Measurements from ENCODE around the gene IRF7. TPM values are rescaled to one million over a fixed set of nuclear protein-coding genes. Genes with fewer than 3 reads are reported as not detected.

The IRF7 gene
- polyA plus RNA-seq, 1 donor = 14.9 TPM

GRCh38 chr11:608791-609251, 6.9 kb downstream of the IRF7 start:
- no peak for DNase-seq (ENCODE audit: low read depth)

GRCh38 chr11:607971-608659, 7.6 kb downstream of the IRF7 start:
- DNase-seq (ENCODE audit: low read depth) = no peak

- no peak for DNase-seq (ENCODE audit: low read depth)
Measured at GRCh38 chr11:607020-607780, 8.6 kb downstream of the IRF7 start.

GRCh38 chr11:606245-606644, 9.5 kb downstream of the IRF7 start:
- DNase-seq (ENCODE audit: low read depth) = no peak

GRCh38 chr11:605286-606129, 10.2 kb downstream of the IRF7 start:
- DNase-seq (ENCODE audit: low read depth) = no peak

GRCh38 chr11:603154-603553, 12.6 kb downstream of the IRF7 start:
- DNase-seq (ENCODE audit: low read depth) = no peak

- no peak for DNase-seq (ENCODE audit: low read depth)
Measured at GRCh38 chr11:601573-602245, 14.0 kb downstream of the IRF7 start.

- DNase-seq (ENCODE audit: low read depth) = no peak
Measured at GRCh38 chr11:598005-598680, 17.6 kb downstream of the IRF7 start.

- no peak for DNase-seq (ENCODE audit: low read depth)
Measured at GRCh38 chr11:597166-597725, 18.5 kb downstream of the IRF7 start.

GRCh38 chr11:596374-596773, 19.4 kb downstream of the IRF7 start:
- DNase-seq (ENCODE audit: low read depth) = no peak

- no peak for DNase-seq (ENCODE audit: low read depth)
Measured at GRCh38 chr11:595400-595799, 20.4 kb downstream of the IRF7 start.

GRCh38 chr11:593347-593746, 22.4 kb downstream of the IRF7 start:
- no peak for DNase-seq (ENCODE audit: low read depth)

GRCh38 chr11:592918-593317, 22.8 kb downstream of the IRF7 start:
- no peak for DNase-seq (ENCODE audit: low read depth)

- no peak for DNase-seq (ENCODE audit: low read depth)
Measured at GRCh38 chr11:592501-592900, 23.2 kb downstream of the IRF7 start.

- no peak for DNase-seq (ENCODE audit: low read depth)
Measured at GRCh38 chr11:590997-591396, 24.8 kb downstream of the IRF7 start.

GRCh38 chr11:589798-590197, 26.0 kb downstream of the IRF7 start:
- DNase-seq (ENCODE audit: low read depth) = no peak

- DNase-seq (ENCODE audit: low read depth) = no peak
Measured at GRCh38 chr11:587978-588380, 27.8 kb downstream of the IRF7 start.

- DNase-seq (ENCODE audit: low read depth) = no peak
Measured at GRCh38 chr11:587546-587945, 28.2 kb downstream of the IRF7 start.

GRCh38 chr11:586376-587316, 29.1 kb downstream of the IRF7 start:
- DNase-seq (ENCODE audit: low read depth) = no peak

- no peak for DNase-seq (ENCODE audit: low read depth)
Measured at GRCh38 chr11:584287-584686, 31.5 kb downstream of the IRF7 start.
